HAP-1 (cell line): Measurements from ENCODE around the gene LTB4R.

Experiments
- DNase-seq, 2 experiments: peaks; one replicate each; pipeline ENCODE4 v3.0.0-alpha.2; 2016 to 2020; ENCODE audit warnings: low spot score in 2 of 2
- H3K27me3 ChIP-seq: fragments of 250-450 bp; sonication (Bioruptor Pico); 2 replicates; pipeline ENCODE4 v1.5.1; 2020; ENCODE audit warnings: low read depth, mild to moderate bottlenecking, moderate library complexity
- H3K36me3 ChIP-seq: fragments of 250-450 bp; sonication (Bioruptor Pico); replicated peaks from 2 replicates; pipeline ENCODE4 v1.5.1; 2020; ENCODE audit warnings: mild to moderate bottlenecking
- H3K4me1 ChIP-seq: fragments of 250-450 bp; sonication (Bioruptor Pico); 2 replicates; pipeline ENCODE4 v1.5.1; 2020; ENCODE audit warnings: mild to moderate bottlenecking
- H3K4me3 ChIP-seq: fragments of 250-450 bp; sonication (Bioruptor Pico); 2 replicates; pipeline ENCODE4 v1.5.1; 2020; ENCODE audit warnings: mild to moderate bottlenecking, moderate library complexity
- H3K9me3 ChIP-seq: fragments of 250-450 bp; sonication (Bioruptor Pico); 2 replicates; pipeline ENCODE4 v1.5.1; 2020; ENCODE audit warnings: mild to moderate bottlenecking, moderate library complexity
- in situ Hi-C: fragments of 300-500 bp; cut with MboI; formaldehyde crosslinking; loops from 3 replicates; pipeline ENCODE4 v1.14.3; 2020; ENCODE audit warnings: low sequenced_read_pairs, inconsistent platforms, mixed read lengths

LTB4R gene

GRCh38 chr14:24362241-24362960 lies 51.1 kb downstream of the LTB4R start:
- no peak for DNase-seq
- H3K4me1 ChIP-seq: peaks cover 11% of the 10 kb centered on the region
- in situ Hi-C loops: no loop called here
- H3K9me3 ChIP-seq: no peaks in the 10 kb centered on the region
- H3K27me3 ChIP-seq: peaks cover under 1% of the 10 kb centered on the region
- no peak overlapping the region for H3K4me3 ChIP-seq
- H3K36me3 ChIP-seq: no peaks in the 10 kb centered on the region

- Histone ChIP-seq H3K4me3 (no peak overlapping the region), H3K4me1 (peaks cover 14% of the 10 kb centered on the region), H3K9me3 (no peaks in the 10 kb centered on the region), H3K27me3 (no peaks in the 10 kb centered on the region; the same call in 1 of the 2 replicates), H3K36me3 (no peaks in the 10 kb centered on the region)
- DNase-seq: no peak
- in situ Hi-C loops: no loop called here
Observed at GRCh38 chr14:24363401-24363800, 52.1 kb downstream of the LTB4R start.

GRCh38 chr14:24364841-24365240 lies 53.5 kb downstream of the LTB4R start:
- in situ Hi-C loops: no loop called here
- no peak for DNase-seq
- peaks cover 14% of the 10 kb centered on the region for H3K4me1 ChIP-seq

GRCh38 chr14:24365600-24366412 lies 54.5 kb downstream of the LTB4R start:
- H3K4me1 ChIP-seq: peaks cover 14% of the 10 kb centered on the region
- in situ Hi-C loops: no loop called here

More at GRCh38 chr14:24364841-24365240, 53.5 kb downstream of the LTB4R start:
- Histone ChIP-seq H3K4me3 (no peak overlapping the region), H3K36me3 (no peaks in the 10 kb centered on the region), H3K9me3 (no peaks in the 10 kb centered on the region), H3K27me3 (no peaks in the 10 kb centered on the region)

GRCh38 chr14:24366413-24366720 lies 55.1 kb downstream of the LTB4R start:
- no peaks in the 10 kb centered on the region for H3K9me3 ChIP-seq
- no peak for DNase-seq
- no peaks in the 10 kb centered on the region for H3K36me3 ChIP-seq
- in situ Hi-C loops: no loop called here
- peaks cover 14% of the 10 kb centered on the region for H3K4me1 ChIP-seq
- H3K4me3 ChIP-seq: peak overlapping the region; percentile 50
- no peaks in the 10 kb centered on the region for H3K27me3 ChIP-seq

More at GRCh38 chr14:24365600-24366412, 54.5 kb downstream of the LTB4R start:
- H3K4me3 ChIP-seq: peak overlapping the region; percentile 50
- no peaks in the 10 kb centered on the region for H3K36me3 ChIP-seq
- no peaks in the 10 kb centered on the region for H3K27me3 ChIP-seq
- peak; percentile 79 to 91 for DNase-seq
- H3K9me3 ChIP-seq: no peaks in the 10 kb centered on the region

GRCh38 chr14:24366721-24367513 lies 55.6 kb downstream of the LTB4R start:
- Histone ChIP-seq H3K4me1 (peaks cover 14% of the 10 kb centered on the region), H3K9me3 (no peaks in the 10 kb centered on the region), H3K36me3 (no peaks in the 10 kb centered on the region), H3K4me3 (peak overlapping the region; percentile 50), H3K27me3 (no peaks in the 10 kb centered on the region)
- peak; percentile 82 to 94 for DNase-seq
- in situ Hi-C loops: no loop called here
